ENCODE data around the gene SGTA.

Gene SGTA

DNA sequence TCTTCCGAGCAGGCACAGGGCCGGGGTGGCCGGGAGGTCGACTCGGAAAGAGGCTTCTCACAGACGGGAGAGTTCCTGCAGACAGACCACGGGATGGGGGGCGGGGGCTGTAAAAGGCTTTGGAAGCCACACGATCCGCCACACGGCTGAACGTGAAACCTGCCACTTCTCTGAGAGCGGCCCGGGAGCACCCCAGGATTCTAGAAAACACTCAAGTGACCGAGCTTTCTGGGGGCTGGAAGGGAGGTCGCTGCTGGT, 27.7 kb downstream of the SGTA start:
- no peak for DNase-seq (ENCODE audit: low spot score)

GRCh38 chr19:2754659-2755447, 28.2 kb downstream of the SGTA start:
- no peak for DNase-seq (ENCODE audit: low spot score)

- no peak for DNase-seq (ENCODE audit: low spot score)
Measured at GRCh38 chr19:2751438-2751830, 31.6 kb downstream of the SGTA start.

DNA sequence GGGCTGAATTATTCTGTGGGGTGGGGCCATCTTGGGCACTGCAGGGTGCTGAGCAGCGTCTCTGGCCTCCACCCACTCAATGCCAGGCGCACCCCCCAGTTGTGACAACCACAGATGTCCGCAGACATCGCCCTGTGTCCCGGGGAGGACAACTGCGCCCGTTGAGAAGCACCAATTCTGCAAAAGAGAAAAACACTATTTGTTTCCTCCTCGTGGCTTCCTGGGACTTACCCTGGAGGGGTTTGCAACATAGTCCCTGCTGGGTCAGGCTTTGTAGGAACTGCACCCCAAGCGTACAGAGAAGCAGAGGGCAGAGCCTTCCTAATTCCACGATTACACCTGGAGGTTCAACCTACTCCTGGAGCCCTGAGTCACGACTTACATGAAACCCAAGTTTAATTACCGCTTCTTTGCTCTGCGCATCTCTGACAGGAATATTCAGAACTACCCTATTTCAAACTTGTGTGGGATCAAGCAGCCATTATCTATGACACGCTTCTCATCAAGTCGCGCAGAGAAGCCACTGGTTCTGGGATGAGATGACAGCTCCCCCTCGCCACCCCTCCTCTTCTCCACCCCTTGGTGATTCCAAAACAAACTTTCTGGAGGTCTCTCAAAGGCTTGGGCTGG, 32.1 kb downstream of the SGTA start:
- no peak for DNase-seq (ENCODE audit: low spot score)

DNA sequence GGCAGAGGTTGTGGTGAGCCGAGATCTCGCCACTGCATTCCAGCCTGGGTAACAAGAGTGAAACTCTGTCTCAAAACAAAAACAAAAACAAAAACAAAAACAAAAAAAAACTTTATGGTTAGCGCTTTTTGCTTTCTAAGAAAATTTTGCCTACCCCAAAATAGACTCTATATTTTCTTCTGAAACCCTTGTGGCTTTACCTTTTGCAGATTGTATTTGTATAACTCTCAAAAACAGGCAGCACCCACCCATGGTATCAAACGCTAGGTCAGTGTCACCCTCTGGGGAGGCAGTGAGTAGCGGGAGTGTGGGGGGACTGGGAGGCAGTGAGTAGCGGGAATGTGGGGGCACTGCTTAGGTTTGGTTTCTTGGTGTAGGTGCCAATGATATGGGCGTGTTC, 35.7 kb downstream of the SGTA start:
- no peak for DNase-seq (ENCODE audit: low spot score)

DNA sequence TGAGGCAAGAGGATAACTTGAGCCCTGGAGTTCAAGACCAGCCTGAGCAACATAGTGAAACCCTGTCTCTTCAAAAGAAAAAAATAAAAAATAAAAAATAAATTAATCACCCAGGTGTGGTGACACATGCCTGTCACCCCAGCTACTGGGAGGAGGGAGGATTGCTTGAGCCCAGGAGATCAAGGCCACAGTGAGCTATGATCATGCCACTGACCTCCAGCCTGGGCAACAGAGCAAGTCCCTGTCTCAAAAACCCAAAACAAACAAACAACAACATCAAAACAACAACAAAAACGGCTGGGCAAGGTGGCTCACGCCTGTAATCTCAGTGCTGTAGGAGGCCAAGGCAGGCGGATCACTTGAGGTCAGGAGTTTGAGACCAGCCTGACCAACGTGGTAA, 39.0 kb downstream of the SGTA start:
- DNase-seq (ENCODE audit: low spot score): no peak

- no peak for DNase-seq (ENCODE audit: low spot score)
Measured at GRCh38 chr19:2743099-2743498, 40.0 kb downstream of the SGTA start.

- DNase-seq (ENCODE audit: low spot score): no peak
Measured at GRCh38 chr19:2740314-2740656, 42.8 kb downstream of the SGTA start.

- DNase-seq (ENCODE audit: low spot score): peak; percentile 100
Measured at GRCh38 chr19:2739602-2740313, 43.3 kb downstream of the SGTA start, which contains the start of gene SLC39A3. Gene SLC39A3, minus strand, starts transcription at chr19:2740017. Its CDS starts 2,760 bp downstream, at chr19:2737257.

DNA sequence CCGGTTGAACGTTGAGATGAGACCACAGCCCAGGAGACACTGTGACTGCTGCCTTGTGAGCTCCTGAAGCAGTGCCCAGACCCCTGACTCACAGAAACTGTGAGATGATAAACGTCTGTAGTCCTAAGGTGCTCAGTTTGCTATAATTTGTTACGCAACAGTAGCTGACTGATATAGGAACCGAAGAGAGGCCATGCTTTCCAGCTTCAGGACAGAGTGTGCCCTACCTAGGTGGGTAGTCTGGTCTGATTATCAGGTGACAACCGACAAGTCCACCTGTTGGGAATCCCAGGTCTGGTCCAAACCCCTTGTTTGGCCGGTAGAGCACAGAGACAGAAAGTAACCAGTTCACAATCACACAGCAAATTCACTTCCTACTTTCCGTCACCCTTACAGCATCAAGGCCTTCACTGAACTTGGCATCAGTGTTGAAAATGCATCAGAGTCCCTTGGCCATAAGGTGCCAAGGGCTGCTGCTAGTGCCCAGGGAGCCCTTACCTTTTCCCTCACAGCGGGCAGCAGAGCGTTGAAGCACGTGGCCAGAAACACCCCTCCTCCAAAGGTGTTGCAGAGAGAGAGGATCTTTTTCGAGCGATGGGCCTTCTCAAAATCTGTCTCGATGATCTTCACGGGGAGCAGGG, 46.4 kb downstream of the SGTA start:
- no peak for DNase-seq (ENCODE audit: low spot score)

DNA sequence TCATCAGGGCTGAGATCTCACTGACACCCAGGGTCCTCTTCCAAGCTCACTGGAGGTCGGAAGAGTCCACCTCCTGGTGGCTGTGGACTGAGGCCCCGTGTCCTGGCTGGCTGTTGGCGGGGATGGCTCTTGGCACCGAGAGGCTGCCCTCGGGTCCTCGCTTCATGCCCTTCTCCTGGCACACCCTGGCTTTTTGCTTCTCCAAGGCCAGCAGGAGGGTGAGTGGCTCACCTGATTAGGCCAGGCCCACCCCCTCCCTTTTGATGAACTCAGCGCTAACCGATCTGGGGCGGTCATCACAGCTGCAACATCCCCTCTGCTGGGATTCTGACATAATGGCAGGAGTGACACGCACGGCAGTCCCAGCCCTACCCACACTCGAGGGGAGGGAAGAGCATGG, 47.7 kb downstream of the SGTA start:
- no peak for DNase-seq (ENCODE audit: low spot score)

- no peak for DNase-seq (ENCODE audit: low spot score)
Measured at GRCh38 chr19:2734589-2735288, 48.3 kb downstream of the SGTA start.

GRCh38 chr19:2733930-2734588, 49.0 kb downstream of the SGTA start:
- peak; percentile 55 for DNase-seq (ENCODE audit: low spot score)

- no peak for DNase-seq (ENCODE audit: low spot score)
Measured at GRCh38 chr19:2732883-2733282, 50.2 kb downstream of the SGTA start.

- no peak for DNase-seq (ENCODE audit: low spot score)
Measured at GRCh38 chr19:2732157-2732725, 50.8 kb downstream of the SGTA start.

- DNase-seq (ENCODE audit: low spot score): no peak
Measured at GRCh38 chr19:2731181-2731995, 51.7 kb downstream of the SGTA start.

- DNase-seq (ENCODE audit: low spot score): no peak
Measured at GRCh38 chr19:2729943-2730818, 52.9 kb downstream of the SGTA start.

- DNase-seq (ENCODE audit: low spot score): no peak
Measured at GRCh38 chr19:2728783-2729387, 54.2 kb downstream of the SGTA start.

DNA sequence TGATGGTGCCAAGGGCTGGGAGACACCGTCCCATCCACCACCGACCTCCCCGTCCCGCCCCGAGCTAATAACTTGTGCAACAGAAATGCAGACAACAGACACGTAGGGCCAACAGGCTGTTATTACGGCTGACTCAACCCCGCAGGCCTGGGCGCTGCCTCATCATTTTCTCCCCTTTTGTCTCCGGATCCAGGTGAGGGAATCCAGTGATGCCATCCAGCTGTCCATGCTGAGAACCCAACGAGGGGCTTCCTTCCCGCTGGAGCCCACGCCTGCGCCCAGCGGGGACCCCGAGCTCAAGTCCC, 55.5 kb downstream of the SGTA start:
- DNase-seq (ENCODE audit: low spot score): no peak
